IMR-90 (cell line): Measurements from ENCODE around the gene TSPYL4.

ENCODE experiments used
- CEBPB ChIP-seq: IDR thresholded peaks from 2 replicates; pipeline ENCODE4 v1.6.1; 2012; ENCODE audit warnings: low read depth, low read length, improper control_type of control experiment
- FOS ChIP-seq: fragments of 150-350 bp; IDR thresholded peaks from 2 replicates; pipeline ENCODE4 v1.6.1; 2016; ENCODE audit warnings: low read depth, low read length
- MAZ ChIP-seq: IDR thresholded peaks from 2 replicates; pipeline ENCODE4 v1.6.1; 2012; ENCODE audit warnings: low read depth, mild to moderate bottlenecking, low read length, improper control_type of control experiment, moderate library complexity, borderline replicate concordance
- MXI1 ChIP-seq: IDR thresholded peaks from 2 replicates; pipeline ENCODE4 v1.6.1; 2012; ENCODE audit warnings: low read depth, mild to moderate bottlenecking, low read length, moderate library complexity, borderline replicate concordance
- POLR2A ChIP-seq: IDR thresholded peaks from 2 replicates; pipeline ENCODE4 v1.6.1; 2012; ENCODE audit warnings: mild to moderate bottlenecking, low read depth, low read length
- RAD21 ChIP-seq: IDR thresholded peaks from 2 replicates; pipeline ENCODE4 v1.6.1; 2012; ENCODE audit warnings: low read length, improper control_type of control experiment
- RCOR1 ChIP-seq: IDR thresholded peaks from 2 replicates; pipeline ENCODE4 v1.6.1; 2012; ENCODE audit warnings: mild to moderate bottlenecking, low read length, improper control_type of control experiment; ENCODE audit not compliant: insufficient replicate concordance
- RFX5 ChIP-seq: IDR thresholded peaks from 2 replicates; pipeline ENCODE4 v1.8.0; 2012; ENCODE audit warnings: low read depth, mild to moderate bottlenecking, low read length, moderate library complexity
- SMC3 ChIP-seq: fragments of 150-350 bp; IDR thresholded peaks from 2 replicates; pipeline ENCODE4 v1.6.1; 2016; ENCODE audit warnings: low read depth, mild to moderate bottlenecking, antibody characterized with exemption, low read length, moderate library complexity
- TF ChIP-seq, protein P1 (sequence below): conservative IDR thresholded peaks from 2 replicates; pipeline ENCODE4 v1.5.1; 2012; ENCODE audit warnings: mild to moderate bottlenecking, low read depth, low read length, improper control_type of control experiment
- TF ChIP-seq, protein P2 (sequence below): fragments of 150-350 bp; IDR thresholded peaks from 2 replicates; pipeline ENCODE4 v1.6.1; 2017; ENCODE audit warnings: mild to moderate bottlenecking, antibody characterized with exemption, low read length, low read depth
- TF ChIP-seq, protein P3 (sequence below): fragments of 150-350 bp; IDR thresholded peaks from 2 replicates; pipeline ENCODE4 v1.6.1; 2016; ENCODE audit warnings: low read depth, mild to moderate bottlenecking, low read length, moderate library complexity, borderline replicate concordance

DNA sequence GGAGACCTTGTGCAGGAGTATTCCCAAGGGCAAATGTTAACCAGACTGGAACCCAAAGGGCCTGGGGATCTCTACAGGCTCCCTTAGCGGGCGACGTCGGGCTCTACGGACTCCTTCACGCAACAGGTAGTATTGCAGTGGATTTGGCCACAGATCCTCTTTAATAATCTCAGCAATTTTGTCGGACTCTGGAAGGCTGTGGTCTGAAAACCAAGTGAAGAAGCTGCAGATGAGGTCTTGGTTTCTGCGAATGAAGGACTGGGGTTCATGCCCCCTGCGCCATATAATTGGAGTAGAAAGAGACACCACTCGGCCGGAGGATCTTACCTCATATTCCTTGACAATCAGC is 24.6 kb upstream of the TSPYL4 start:
- no peak for TF ChIP-seq POLR2A
- TF ChIP-seq, protein P1, sequence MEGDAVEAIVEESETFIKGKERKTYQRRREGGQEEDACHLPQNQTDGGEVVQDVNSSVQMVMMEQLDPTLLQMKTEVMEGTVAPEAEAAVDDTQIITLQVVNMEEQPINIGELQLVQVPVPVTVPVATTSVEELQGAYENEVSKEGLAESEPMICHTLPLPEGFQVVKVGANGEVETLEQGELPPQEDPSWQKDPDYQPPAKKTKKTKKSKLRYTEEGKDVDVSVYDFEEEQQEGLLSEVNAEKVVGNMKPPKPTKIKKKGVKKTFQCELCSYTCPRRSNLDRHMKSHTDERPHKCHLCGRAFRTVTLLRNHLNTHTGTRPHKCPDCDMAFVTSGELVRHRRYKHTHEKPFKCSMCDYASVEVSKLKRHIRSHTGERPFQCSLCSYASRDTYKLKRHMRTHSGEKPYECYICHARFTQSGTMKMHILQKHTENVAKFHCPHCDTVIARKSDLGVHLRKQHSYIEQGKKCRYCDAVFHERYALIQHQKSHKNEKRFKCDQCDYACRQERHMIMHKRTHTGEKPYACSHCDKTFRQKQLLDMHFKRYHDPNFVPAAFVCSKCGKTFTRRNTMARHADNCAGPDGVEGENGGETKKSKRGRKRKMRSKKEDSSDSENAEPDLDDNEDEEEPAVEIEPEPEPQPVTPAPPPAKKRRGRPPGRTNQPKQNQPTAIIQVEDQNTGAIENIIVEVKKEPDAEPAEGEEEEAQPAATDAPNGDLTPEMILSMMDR: no peak
- TF ChIP-seq MXI1: no peak
- TF ChIP-seq, protein P2, sequence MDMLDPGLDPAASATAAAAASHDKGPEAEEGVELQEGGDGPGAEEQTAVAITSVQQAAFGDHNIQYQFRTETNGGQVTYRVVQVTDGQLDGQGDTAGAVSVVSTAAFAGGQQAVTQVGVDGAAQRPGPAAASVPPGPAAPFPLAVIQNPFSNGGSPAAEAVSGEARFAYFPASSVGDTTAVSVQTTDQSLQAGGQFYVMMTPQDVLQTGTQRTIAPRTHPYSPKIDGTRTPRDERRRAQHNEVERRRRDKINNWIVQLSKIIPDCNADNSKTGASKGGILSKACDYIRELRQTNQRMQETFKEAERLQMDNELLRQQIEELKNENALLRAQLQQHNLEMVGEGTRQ: no peak
- no peak for TF ChIP-seq CEBPB
- TF ChIP-seq, protein P3, sequence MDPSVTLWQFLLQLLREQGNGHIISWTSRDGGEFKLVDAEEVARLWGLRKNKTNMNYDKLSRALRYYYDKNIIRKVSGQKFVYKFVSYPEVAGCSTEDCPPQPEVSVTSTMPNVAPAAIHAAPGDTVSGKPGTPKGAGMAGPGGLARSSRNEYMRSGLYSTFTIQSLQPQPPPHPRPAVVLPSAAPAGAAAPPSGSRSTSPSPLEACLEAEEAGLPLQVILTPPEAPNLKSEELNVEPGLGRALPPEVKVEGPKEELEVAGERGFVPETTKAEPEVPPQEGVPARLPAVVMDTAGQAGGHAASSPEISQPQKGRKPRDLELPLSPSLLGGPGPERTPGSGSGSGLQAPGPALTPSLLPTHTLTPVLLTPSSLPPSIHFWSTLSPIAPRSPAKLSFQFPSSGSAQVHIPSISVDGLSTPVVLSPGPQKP: no peak
- TF ChIP-seq FOS: no peak
- no peak for TF ChIP-seq RCOR1
- no peak for TF ChIP-seq RFX5
- TF ChIP-seq RAD21: no peak
- TF ChIP-seq SMC3: no peak
- no peak for TF ChIP-seq MAZ
